ENCODE data around the gene CALM3.

Gene CALM3

GRCh38 chr19:46586294-46586693 is 14.8 kb upstream of the CALM3 start:
- TF ChIP-seq CTCF (IDR thresholded peaks at IDR 0.05): no peak

GRCh38 chr19:46587861-46588260 is 13.3 kb upstream of the CALM3 start:
- Histone ChIP-seq H3K9ac (no peak overlapping the region), H3K79me2 (no peaks in the 10 kb centered on the region), H3K9me3 (ENCODE audit: control insufficient read depth, low read length) (no peaks in the 10 kb centered on the region)

More at GRCh38 chr19:46586294-46586693, 14.8 kb upstream of the CALM3 start:
- Histone ChIP-seq H3K27me3 (ENCODE audit: control insufficient read depth, insufficient read depth, low read length) (no peaks in the 10 kb centered on the region), H3K79me2 (no peaks in the 10 kb centered on the region), H3K4me1 (no peaks in the 10 kb centered on the region), H3K9ac (no peak overlapping the region), H3K27ac (no peak overlapping the region), H3K4me2 (ENCODE audit: low read length) (no peak overlapping the region), H3K36me3 (ENCODE audit: control insufficient read depth, insufficient read depth, low read length) (no peaks in the 10 kb centered on the region), H2AFZ (no peak overlapping the region), H3K4me3 (ENCODE audit: low read depth, low read length) (no peak overlapping the region), H3K9me3 (ENCODE audit: control insufficient read depth, low read length) (no peaks in the 10 kb centered on the region)

GRCh38 chr19:46591254-46591653 is 9.9 kb upstream of the CALM3 start:
- Histone ChIP-seq H3K9ac (no peak overlapping the region), H3K27me3 (ENCODE audit: control insufficient read depth, insufficient read depth, low read length) (no peaks in the 10 kb centered on the region), H3K9me3 (ENCODE audit: control insufficient read depth, low read length) (no peaks in the 10 kb centered on the region), H3K4me3 (ENCODE audit: low read depth, low read length) (no peak overlapping the region), H3K4me2 (ENCODE audit: low read length) (no peak overlapping the region), H3K36me3 (ENCODE audit: control insufficient read depth, insufficient read depth, low read length) (no peaks in the 10 kb centered on the region), H3K79me2 (no peaks in the 10 kb centered on the region), H2AFZ (no peak overlapping the region), H3K27ac (no peak overlapping the region), H3K4me1 (no peaks in the 10 kb centered on the region)
- TF ChIP-seq CTCF (IDR thresholded peaks at IDR 0.05): no peak

More at GRCh38 chr19:46587861-46588260, 13.3 kb upstream of the CALM3 start:
- H3K4me2 ChIP-seq (ENCODE audit: low read length): no peak overlapping the region
- H3K27ac ChIP-seq: no peak overlapping the region
- no peaks in the 10 kb centered on the region for H3K27me3 ChIP-seq (ENCODE audit: control insufficient read depth, insufficient read depth, low read length)
- no peak overlapping the region for H3K4me3 ChIP-seq (ENCODE audit: low read depth, low read length)
- no peak overlapping the region for H2AFZ ChIP-seq
- no peaks in the 10 kb centered on the region for H3K4me1 ChIP-seq
- H3K36me3 ChIP-seq (ENCODE audit: control insufficient read depth, insufficient read depth, low read length): no peaks in the 10 kb centered on the region
- no peak for TF ChIP-seq CTCF (IDR thresholded peaks at IDR 0.05)

GRCh38 chr19:46591870-46592269 is 9.3 kb upstream of the CALM3 start:
- no peaks in the 10 kb centered on the region for H3K79me2 ChIP-seq
- H3K27ac ChIP-seq: no peak overlapping the region
- no peak overlapping the region for H3K4me3 ChIP-seq (ENCODE audit: low read depth, low read length)
- no peak for TF ChIP-seq CTCF (IDR thresholded peaks at IDR 0.05)
- H3K9me3 ChIP-seq (ENCODE audit: control insufficient read depth, low read length): no peaks in the 10 kb centered on the region
- no peaks in the 10 kb centered on the region for H3K27me3 ChIP-seq (ENCODE audit: control insufficient read depth, insufficient read depth, low read length)
- H2AFZ ChIP-seq: no peak overlapping the region
- no peaks in the 10 kb centered on the region for H3K36me3 ChIP-seq (ENCODE audit: control insufficient read depth, insufficient read depth, low read length)
- no peak overlapping the region for H3K4me2 ChIP-seq (ENCODE audit: low read length)
- H3K9ac ChIP-seq: no peak overlapping the region
- H3K4me1 ChIP-seq: no peaks in the 10 kb centered on the region

GRCh38 chr19:46596008-46596407 is 5.1 kb upstream of the CALM3 start:
- Histone ChIP-seq H3K4me2 (ENCODE audit: low read length) (no peak overlapping the region), H3K27me3 (ENCODE audit: control insufficient read depth, insufficient read depth, low read length) (no peaks in the 10 kb centered on the region), H3K79me2 (no peaks in the 10 kb centered on the region), H3K9ac (no peak overlapping the region), H3K9me3 (ENCODE audit: control insufficient read depth, low read length) (no peaks in the 10 kb centered on the region), H3K36me3 (ENCODE audit: control insufficient read depth, insufficient read depth, low read length) (no peaks in the 10 kb centered on the region), H3K4me1 (no peaks in the 10 kb centered on the region), H2AFZ (no peak overlapping the region), H3K27ac (no peak overlapping the region), H3K4me3 (ENCODE audit: low read depth, low read length) (no peak overlapping the region)
- no peak for TF ChIP-seq CTCF (IDR thresholded peaks at IDR 0.05)

All from parathyroid adenoma (tissue), 2 donors.